Placental pericyte (primary cell): Measurements from ENCODE around the gene MPC1. TPM values are rescaled to one million over a fixed set of nuclear protein-coding genes. Genes with fewer than 3 reads are reported as not detected.

Experiments used
- total RNA-seq: library from RNA; depleted of rRNA; stranded (reverse); fragments of >200 nt; gene quantifications from 2 replicates; pipeline ENCODE4 v1.2.3, GENCODE V29; 2012

The MPC1 gene
- total RNA-seq = 18.2 and 20.0 TPM in 2 replicates

GRCh38 chr6:166382933-166383801, at the start of gene MPC1:
MPC1 (minus strand) TSS chr6:166382940; CDS start chr6:166382876, 64 bp downstream.

GRCh38 chr6:166342349-166343149, 40.2 kb downstream of the MPC1 start, which contains the start of gene SFT2D1:
SFT2D1 (minus strand) TSS chr6:166342545; CDS start chr6:166342481, 64 bp downstream.

Other genes starting within 250 kb of the MPC1 start
- gene TBXT, start 215.1 kb downstream of the MPC1 start, total RNA-seq = not detected in 2 replicates
- not detected in 2 replicates for gene PRR18, start 74.5 kb downstream of the MPC1 start, total RNA-seq
- gene SFT2D1, start 40.4 kb downstream of the MPC1 start, total RNA-seq = 30.0 and 31.1 TPM in 2 replicates
- gene RAMACL, start 203.7 kb upstream of the MPC1 start, total RNA-seq = 0.72 and 3.1 TPM in 2 replicates
- gene RPS6KA2, start 244.3 kb upstream of the MPC1 start, total RNA-seq = 18.3 and 114 TPM in 2 replicates